NOMO-1 (cell line): ENCODE measurements around the gene FYN.

Experiments used
- DNase-seq, 2 experiments: peaks; one replicate each; lab custom pipeline; 2025; ENCODE audit not compliant: unreplicated experiment in 2 of 2; lab: John Stamatoyannopoulos, UW

Gene FYN

DNA sequence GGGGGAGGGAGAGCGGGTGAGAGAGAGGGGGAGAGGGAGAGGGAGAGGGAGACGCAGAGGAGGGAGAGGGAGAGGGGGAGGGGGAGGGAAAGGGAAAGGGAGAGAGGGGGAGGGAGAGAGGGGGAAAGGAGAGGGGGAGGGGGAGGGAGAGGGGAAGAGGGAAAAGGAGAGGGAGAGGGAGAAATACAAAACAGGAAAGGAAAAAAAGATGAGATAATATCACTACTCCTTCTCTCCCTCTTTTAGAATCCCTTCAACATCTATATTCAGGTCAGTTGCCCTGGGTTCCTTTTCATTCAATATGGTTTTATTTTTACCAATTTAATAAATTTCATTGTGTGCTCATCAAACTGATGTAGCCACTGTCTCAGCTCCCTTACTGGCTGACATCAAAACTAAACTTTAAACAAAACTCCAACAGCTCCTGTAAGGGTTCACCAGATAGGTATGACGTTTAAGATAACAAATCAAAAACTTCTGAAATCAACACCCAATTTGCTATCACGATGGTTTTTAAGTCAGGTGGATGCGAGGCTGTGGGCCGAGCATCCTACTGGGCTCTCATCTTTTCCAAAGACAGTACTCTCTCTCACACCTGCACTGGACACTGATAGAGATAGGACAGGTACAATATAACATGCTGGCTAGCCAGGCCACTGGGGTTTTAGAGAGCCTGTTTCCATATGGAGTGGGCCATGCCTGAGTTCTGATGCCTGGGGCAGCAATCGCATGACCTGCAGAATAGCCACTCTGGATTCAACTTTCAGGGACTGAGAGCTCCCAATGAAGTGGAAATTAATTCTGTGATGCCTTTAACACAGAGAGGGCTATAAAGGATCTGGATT lies 99.5 kb downstream of the FYN start:
- DNase-seq, result no peak

DNA sequence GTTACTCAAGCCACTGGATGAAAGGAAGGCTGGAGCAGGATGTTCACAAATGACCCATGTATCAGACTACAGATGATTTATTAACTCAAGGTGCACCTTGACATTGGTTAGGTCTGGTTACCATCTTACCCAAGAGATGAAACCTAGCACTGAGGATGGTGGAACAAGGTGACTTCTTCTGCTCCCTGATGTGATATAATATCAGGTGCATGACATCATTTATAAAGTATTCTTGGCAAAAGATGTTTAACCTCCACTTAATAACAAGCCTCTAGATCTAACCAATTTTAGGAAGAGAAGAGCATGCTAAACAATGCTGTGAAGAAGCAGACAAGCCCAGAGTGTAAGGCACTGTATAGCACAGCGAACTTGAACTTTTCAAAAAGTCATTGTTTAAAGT lies 100.9 kb downstream of the FYN start:
- DNase-seq, result no peak

DNA sequence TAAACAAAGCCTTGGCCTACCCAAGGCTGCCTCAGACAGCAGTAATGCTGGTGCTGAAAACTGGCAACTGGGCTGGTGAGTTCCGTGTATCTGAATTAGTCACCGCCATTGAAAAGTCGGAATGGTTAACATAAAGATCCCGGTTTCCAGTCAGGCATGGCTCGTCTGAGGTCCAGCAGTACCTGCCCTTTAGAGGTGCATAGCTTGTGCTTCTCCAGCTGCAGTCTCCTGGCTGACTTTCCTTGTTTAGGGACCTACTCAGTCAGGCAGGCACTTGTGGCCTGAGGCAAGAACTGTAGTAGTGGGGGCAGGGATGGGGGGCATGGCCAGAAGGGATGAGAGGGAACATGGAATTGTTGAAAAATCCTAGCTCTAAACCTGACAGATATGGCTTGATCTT lies 101.6 kb downstream of the FYN start:
- DNase-seq, result no peak

DNA sequence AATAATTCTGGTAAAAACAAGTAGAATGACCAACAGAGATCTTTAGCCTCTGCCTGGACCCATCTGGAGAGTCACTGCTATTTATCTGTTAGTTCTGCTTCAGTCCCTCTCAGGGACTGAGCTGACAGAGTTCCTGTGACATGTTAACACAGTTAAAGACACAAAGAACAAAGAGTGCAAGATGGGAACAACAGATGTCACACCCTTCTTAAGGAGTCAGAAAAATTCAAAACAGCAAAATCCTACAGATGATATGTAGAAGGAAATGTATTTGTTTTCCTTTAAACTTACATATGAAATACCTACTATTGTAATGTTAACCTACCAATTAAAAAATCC lies 102.2 kb downstream of the FYN start:
- DNase-seq, result no peak

DNA sequence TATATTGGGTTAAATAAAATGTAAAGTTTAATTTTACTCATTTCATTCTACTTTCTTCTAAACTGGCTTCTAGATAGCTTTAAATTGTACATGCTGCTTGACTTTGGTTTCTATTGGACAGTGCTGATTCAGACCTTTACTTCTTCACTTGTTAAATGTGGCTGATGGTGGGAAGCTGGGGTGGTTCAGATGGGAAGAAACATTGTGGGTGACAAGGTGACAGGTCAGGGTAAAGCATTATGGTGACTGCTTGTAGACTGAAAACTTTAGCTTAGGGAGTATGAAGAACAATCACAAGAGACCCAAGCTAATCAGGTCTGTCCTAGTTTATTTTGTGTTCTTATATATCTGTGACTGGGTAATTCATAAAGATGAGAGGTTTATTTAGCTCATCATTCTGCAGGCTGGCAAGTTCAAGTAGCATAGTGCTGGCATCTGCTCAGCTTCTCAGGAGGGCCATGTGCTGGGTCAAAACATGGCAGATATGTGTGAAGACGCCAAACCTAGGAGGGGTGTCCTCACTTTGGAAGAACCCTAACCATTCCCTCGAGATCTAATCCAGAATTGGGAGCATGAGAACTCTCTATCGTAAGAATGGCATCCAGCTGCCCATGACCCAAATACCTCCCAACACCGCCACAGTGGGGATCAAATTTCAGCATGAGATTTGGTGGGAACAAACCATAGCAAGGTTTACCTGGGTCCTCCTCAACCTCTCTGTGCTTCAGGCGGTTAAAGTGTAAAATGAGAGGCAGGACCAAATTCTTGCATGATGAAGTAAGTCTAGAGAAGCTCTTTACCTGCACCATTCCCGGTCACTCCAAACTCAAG lies 102.8 kb downstream of the FYN start:
- DNase-seq, result no peak

DNA sequence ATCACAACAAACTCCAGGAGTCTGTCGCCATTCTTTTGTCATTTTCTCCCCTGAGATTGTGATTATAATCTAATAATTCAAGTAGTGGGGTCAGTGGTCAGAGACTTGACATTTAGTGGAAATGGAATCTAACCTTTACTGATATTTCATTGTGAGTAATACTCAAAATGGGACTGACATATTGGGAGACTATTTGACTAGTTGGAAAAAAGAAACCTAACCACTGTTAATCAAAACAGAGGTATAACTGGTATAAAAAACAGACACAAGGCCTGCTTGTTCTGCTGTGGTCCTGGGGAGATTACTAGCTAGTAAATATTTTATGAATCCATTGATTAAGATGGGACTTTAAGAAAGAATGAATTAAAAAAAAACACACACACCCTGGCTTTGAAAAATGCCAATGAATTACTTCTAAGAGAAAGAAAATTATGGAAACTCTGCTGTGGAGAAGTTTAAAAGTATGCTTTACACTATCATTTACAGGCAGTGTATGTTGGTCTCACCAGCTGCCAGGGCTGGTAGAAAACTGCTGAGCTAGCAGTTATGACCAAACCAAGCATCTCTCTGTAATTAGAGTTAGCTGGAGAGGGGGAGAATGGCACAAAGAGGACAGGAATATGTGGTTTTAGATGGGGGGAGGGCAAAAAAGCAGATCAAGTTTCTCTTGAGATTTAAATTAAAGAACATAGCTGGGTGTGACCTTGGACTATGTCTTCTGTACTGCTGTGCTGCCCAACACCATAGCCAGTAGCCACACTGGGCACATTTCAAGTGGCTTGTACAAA lies 103.7 kb downstream of the FYN start:
- no peak for DNase-seq

DNA sequence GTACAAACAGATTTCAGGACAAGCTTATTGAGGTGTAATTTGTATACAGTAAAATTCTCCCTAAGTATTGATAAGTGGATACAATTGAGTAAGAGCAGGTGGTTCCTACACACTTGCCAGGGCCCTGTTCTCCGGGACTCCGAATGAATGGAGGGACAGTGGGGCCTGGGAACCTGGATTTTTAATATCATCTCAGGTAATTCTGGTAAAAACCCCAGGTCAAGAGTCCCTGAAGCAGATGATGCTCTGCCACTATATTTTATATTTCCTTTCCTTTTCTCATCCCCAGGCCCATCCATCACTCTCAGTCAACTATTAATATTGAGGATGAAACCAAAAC lies 104.9 kb downstream of the FYN start:
- no peak for DNase-seq

DNA sequence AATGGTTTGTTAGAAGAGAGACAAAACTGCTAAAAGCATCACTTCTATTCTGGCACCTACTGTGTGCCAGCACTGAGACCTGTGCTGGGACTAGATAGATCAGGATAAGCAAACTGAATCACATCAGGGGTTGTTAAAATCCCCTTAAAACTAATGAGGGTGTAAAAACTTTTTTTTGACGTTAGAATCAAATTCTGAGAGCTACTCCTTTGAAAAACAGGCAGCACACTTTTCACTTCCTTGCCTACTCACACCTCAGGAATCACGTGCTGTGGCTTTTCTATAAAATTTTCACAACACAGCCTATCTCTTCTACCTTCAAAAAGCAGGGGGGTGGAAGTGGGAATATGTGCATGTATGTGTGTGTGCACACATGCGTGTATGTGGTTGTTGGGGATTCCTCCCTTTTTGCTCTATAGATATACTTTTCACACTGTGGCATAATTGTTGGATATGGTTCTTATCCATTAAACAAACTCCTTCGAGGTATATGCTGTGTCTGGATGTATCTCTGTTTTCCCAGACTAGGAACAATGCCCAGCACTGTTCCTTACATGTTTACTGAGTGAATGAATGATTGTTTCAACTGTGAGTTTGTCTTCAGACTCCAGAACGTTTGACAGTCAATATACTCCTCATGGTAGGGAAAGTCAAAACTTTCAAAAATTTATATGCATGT lies 105.4 kb downstream of the FYN start:
- no peak for DNase-seq

DNA sequence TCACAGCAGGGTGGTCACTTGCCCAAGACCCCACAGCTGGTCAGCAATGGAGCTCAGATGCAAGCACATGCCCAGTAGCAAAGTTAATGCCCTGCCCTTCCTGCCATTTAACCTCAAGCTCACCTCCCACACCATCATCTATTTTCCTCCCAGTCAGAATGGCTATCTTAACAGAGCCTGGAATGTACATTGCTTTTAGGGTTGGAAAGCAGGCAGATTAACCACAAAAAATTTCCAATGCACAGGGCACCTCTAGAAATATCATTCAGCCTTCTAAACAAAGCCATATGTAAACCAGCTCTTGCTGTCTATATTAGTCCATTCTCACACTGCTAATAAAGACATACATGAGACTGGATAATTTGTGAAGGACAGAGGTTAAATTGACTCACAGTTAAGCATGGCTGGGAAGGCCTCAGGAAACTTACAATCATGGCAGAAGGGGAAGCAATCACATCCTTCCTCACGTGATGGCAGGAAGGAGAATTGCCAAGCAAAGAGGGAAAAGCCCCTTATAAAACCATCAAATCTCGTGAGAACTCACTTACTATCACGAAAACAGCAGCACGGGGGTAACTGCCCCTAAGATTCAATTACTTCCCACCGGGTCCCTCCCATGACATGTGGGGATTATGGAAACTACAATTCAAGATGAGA lies 106.9 kb downstream of the FYN start:
- DNase-seq, result no peak

DNA sequence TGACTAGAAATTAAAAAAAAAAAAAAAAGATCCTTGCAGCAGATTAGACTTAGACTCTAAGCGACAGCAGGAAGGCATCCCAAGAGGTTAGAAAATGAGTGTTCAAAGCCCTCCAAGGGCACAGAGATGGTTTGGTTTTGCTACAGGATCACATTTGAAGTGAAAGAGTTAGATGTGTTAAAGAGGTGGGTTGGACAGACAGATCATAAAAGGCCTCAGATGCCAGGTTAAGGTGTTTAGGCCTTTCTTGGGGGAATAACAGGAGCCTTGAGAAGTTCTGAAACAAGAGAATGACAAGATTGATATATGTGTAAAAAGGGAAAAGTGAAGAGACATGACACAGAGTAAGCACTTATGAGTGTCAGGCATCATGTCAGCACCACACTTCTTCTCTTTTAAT lies 107.5 kb downstream of the FYN start:
- no peak for DNase-seq

DNA sequence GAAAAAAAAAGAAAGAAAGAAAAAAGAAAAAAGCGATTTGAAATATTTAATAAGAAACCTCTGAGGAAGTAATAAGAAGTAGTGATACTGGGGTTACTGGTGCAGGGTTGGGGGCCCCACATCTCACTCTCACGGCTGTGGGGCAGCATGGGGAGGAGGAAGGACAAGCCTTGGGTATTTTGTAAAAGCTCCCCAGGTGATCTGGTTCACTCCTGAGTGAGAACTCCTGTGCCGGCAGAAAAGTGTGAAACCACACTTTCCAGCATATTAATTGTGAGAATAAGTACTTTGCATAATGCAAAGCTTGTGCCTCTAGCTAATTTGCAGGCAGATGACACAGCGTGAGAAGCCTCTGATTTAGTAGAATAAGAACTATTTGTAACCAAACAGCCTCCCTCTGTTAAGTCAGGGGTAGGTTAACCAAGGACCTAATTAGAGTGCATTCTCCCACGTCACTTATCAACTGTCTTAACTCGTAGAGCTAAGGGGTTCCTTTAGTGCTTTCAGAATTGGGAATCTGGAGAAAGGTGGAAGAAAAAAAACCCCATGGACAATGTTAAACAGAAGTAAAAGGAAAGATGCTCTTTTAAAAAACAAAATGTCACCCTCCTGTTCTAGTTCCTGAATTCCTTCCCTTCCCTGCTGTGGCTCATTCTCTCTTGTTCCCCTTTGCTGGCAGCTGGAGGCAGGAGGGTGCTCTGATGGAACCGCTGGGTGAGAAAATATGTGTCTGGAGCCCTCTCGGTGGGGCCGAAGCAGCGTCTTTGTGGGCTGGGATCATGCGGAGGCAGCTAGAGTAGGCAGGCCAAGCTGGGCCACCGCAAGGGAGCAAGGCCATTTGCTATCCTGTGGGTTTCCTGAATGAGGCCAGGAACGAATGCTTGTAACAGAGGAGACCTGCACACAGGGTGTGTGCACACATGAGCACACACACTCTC lies 108.7 kb downstream of the FYN start:
- no peak for DNase-seq

DNA sequence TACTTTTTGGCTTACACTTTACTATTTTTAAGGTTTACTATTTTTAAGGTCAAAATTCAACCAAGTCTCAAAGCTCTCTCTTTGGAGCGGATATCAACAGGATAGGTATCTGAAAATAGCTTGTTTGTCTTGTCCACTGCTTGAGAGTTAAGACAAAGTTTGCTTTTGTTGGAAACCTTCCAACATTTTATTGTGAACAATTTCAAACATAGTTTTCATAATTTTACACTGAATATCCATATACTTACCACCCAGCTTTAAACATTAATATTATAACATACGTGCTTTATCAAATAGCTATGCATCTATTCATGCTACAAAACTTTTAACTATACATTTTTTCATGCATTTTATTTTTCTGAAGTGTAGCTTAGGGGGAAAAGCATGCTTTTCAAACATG lies 109.9 kb downstream of the FYN start:
- DNase-seq, result no peak

DNA sequence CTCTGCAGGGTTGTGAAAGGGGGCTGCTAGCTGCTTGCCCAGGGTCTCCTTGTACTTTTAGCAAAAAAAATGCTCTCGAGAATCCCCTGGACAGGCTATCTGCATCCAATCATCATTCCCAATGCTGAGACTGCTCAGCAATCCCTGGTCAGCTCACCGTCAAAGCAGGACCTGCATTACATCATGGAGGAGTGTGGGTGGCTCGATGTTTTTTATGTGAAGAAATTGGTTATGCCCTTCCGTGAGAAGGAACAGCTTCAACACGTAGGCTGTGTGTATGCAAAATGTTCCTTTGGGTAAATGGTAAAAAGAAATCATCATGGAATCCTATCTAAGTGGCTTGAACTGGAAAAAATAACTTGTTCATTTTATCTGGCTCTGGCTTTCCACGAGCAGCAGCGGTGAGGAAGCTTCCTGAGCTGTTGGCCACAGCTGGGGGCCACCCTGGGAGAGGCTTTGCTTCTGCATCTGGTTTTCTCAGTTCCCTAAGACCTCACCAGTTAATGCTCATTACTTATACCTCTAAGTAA lies 111.4 kb downstream of the FYN start:
- DNase-seq, result peak; percentile 9 to 52

DNA sequence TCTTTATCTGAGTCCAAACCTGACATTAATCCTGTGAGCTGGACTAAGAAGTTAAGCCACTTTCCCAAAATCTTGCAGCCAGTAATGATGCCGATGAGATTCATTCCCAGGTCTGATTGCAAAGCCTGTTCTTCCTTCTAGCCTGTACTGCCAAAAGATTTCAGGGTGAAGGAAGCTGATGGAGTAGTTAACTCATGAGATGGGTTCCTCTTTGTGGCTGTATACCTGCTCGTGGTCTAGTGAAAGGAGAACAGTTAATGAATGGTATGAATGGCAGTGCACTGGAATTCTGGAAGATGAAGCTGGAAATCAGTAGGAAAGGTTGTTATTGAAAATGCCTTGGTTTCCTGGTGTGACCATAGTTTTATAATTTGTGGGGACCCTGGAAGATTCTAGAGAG lies 112.0 kb downstream of the FYN start:
- DNase-seq, result peak in 1 of 2 experiments; percentile 6

DNA sequence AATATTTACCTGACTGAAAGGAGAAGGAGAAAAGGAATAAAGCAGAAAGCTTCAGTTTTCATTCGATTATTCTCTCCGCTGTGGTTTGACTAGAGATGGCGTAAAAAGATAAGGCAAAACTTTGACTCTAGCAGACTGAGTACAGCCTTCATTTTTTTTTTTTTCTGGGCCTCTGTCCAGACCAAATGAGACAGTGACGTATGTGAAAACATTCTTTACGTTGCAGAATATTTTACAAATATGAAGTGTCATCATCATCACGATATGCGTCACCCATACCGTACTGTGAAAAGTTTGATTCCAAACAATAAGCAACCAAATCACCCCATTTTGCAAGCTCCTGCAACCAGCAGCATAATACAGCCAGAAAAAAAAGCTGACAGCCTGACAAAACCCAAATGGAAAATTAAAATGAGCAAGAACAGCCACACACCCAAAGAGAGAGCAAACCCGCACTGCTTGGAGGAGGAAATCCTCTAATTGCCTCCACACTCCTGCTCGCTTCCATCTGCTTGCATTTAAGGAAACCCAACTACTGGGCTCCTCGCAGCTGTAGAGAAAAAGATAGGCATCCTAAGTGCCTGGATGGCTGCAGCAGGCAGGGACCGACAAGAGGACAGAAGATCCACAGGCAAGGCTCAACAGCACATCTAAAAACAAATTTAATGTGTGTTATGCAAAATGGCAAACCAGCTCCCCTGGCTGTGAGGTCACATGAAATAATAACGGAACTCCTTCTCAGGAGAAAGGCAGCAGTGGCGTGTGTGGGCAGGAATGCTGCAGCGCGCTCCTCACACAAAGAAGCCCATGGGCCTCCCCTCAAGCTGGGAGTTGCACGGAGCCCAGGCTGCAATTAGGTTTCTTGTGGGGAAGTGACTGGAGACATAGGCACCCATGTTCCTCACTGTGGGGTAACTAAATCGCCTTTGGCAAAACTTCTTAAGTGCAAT lies 113.1 kb downstream of the FYN start:
- DNase-seq, result no peak

DNA sequence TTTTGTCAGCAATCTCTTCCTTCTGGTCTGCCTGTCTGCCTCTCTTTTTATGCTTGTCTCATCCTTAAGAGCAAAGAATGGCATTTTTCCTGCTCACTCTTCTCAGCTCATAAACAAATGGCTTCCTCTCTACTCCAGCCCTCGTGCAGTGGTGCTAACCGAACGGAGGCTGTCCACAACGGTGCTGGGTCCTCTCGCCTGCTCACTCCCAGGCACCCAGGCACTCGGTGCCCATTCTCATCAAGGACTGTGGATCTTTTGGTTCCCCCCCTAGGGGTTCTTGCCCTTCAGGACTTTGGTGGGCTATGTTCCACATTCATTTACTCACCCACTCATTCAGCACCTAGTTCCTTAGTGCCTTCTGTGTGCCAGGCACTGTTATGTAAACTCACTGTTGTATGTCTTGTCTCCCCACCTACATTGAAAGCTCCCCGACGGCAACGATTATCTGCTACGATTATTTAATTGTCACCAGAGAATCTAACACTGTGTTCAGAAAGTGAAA lies 113.9 kb downstream of the FYN start:
- DNase-seq, result no peak

DNA sequence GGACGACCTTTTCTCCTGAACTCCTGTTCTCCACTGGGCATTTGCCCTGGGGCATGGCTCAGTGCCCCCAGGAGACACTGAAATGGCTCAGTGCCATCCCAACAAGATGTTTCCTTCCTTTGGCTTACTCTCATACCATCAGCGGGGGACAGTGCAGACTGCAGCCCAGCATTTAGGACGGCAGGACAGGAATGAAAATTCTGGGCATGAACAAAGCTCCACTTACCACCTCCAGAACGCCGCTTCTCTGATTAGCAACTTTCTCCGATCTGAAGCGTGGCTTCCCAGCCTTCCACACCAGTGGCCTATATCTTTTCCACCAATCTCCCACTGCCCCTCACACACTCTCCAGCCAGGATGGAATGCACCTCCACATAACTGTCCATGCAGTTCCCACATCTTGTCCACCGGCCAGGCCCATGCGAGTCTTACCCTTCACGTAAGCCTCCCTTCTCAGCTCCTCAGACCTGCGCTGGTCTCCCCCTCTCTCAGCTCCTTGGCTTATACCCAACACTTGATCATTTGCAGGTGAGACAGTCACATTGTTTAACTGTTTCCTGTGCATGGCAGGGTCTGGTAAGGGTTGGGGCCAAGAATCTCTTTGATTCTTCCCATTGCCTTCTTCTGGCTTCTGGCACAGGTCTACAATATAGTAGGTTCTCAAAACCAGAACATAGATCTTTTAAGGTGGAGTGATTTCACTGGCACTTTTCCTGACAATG lies 114.5 kb downstream of the FYN start:
- DNase-seq, result no peak
